ENCODE measurements around the gene FTCDNL1. TPM values are rescaled to one million over a fixed set of nuclear protein-coding genes. Genes with fewer than 3 reads are reported as not detected.

The FTCDNL1 gene
- total RNA-seq, 4 donors from 2014 or later, result 6.2 to 20.9 (median 13.4) TPM

DNA sequence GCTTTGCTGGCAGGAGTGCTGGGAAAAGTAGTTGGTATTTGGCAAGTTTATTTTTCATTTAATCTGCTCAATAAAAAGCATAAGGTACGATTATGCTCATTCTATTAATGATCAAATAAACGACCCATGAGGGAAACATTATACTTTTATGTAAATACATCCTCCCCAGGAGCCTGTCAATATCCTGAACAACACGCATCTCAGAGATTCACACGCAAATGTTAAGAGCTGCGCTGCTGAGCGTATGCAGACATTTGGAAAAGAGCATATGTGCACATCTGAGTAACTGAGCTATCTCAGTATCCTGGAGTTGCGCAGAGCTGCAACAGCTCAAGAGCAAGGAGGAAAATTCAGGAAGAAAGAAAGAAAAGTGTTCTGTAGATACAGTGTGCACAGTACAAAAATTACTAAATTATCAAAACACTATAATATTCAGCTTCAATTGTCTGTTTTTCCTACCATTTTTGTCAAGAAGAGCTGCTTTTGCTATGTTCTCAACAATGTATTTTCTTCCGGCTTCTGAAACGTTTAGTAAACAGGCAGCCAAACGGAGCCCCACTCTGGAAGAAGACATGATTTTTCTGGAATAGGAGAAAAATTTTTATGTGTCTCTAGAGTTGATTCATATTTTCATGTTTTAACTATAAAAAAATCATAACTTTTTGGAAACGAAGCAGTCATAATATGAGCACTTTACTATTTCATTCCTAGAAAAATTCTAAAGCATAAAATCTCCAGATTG, 2.4 kb downstream of the FTCDNL1 start:
- TF ChIP-seq, protein P1, sequence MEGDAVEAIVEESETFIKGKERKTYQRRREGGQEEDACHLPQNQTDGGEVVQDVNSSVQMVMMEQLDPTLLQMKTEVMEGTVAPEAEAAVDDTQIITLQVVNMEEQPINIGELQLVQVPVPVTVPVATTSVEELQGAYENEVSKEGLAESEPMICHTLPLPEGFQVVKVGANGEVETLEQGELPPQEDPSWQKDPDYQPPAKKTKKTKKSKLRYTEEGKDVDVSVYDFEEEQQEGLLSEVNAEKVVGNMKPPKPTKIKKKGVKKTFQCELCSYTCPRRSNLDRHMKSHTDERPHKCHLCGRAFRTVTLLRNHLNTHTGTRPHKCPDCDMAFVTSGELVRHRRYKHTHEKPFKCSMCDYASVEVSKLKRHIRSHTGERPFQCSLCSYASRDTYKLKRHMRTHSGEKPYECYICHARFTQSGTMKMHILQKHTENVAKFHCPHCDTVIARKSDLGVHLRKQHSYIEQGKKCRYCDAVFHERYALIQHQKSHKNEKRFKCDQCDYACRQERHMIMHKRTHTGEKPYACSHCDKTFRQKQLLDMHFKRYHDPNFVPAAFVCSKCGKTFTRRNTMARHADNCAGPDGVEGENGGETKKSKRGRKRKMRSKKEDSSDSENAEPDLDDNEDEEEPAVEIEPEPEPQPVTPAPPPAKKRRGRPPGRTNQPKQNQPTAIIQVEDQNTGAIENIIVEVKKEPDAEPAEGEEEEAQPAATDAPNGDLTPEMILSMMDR (IDR thresholded peaks at IDR 0.05), result no peak
- no peak for TF ChIP-seq POLR2A (IDR thresholded peaks at IDR 0.05)
- intact Hi-C loops (cut with DNase I), result no loop called here
- H3K4me1 ChIP-seq, result peaks cover 0 to 12% of the 10 kb centered on the region in 2 donors
- H3K4me3 ChIP-seq (replicated peaks in 1 of 3), result no peak overlapping the region
- DNase-seq, result no peak
- 86% methylated on average over 11 of the region's 11 CpGs for WGBS, 2 donors
- no peak overlapping the region for H3K27ac ChIP-seq
- no peaks in the 10 kb centered on the region for H3K9me3 ChIP-seq
- H3K27me3 ChIP-seq, result no peaks in the 10 kb centered on the region
- no peaks in the 10 kb centered on the region for H3K36me3 ChIP-seq

DNA sequence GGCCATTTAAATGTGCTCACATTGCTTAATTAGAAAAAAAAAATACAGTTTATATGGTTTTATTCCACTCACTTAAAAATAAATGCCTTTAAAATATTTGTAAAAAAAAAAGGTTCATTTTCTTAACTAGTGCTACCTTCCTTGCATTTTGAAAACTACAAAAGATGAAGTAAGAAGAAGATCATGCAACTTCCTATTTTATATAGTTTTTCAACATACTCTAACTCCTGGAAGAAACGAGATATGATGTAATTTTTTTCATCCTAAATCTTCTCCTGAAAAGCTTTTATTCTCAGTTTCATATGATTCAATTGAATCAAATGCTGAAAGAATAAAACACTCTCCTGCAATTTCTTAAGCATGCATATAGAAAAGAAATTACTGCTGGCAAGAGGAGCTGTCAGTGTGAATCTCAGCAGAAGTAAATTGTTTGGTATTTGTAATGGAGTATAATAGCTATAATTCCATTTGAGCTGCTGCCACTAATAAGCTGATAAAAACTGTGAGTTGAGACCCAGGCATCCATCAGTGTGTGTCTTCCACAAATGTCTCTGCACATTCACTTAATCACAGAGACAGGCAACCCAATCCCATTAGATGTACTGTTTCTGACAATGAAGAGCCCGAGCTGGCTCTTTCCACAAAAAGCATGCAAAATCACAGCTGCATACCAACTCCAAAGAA, 3.7 kb downstream of the FTCDNL1 start:
- no peak overlapping the region for H3K27ac ChIP-seq
- no peaks in the 10 kb centered on the region for H3K9me3 ChIP-seq
- intact Hi-C loops (cut with DNase I), result no loop called here
- H3K27me3 ChIP-seq, result no peaks in the 10 kb centered on the region
- WGBS, 2 donors, result 47 to 81% methylated on average over 2 of the region's 2 CpGs
- H3K36me3 ChIP-seq, result no peaks in the 10 kb centered on the region
- DNase-seq, result no peak
- H3K4me3 ChIP-seq (replicated peaks in 1 of 3), result no peak overlapping the region
- peaks cover 0 to 12% of the 10 kb centered on the region in 2 donors for H3K4me1 ChIP-seq
- no peak for TF ChIP-seq POLR2A (IDR thresholded peaks at IDR 0.05)
- TF ChIP-seq, protein P1 (IDR thresholded peaks at IDR 0.05), result no peak

DNA sequence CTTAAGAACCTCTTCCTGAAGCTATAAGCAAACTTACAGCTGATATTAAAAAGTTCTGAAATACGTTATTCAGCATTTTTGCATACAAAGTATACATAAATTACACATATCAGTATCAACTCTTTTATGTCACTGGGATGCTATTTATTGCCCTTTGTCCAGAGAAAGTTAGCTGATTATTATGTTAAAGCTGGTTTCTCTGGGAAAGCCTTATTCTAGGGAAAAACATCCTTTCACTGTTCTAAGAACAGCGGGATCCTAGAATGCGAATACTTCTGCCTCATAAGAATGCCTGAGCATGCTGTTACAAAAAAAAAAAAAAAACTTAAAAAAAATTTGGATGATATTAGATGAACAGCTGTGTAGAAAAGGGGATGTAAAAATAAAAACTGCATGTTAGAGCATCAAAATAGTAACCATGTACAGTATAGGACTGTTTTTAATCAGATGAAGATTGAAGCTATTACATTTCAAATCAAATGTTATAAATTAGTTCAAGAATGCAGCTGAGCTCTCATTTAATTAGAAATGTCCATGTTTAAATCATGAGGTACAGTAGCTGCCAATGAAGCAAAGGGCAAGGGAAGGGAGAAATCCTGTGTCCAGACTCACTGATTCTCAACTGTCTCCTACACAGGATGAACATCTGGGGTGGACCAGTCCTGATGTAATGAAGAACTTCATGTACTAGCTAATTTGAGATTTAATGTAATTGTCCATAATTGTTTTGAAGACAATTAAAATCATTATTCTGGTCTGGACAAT, 8.2 kb downstream of the FTCDNL1 start:
- Histone ChIP-seq H3K9me3 (no peaks in the 10 kb centered on the region), H3K4me1 (no peaks in the 10 kb centered on the region), H3K4me3 (replicated peaks in 1 of 3) (no peak overlapping the region), H3K36me3 (no peaks in the 10 kb centered on the region), H3K27me3 (no peaks in the 10 kb centered on the region), H3K27ac (no peak overlapping the region)
- WGBS, 2 donors, result 85 to 90% methylated on average over 3 of the region's 3 CpGs
- intact Hi-C loops (cut with DNase I), result no loop called here
- TF ChIP-seq, protein P1 (IDR thresholded peaks at IDR 0.05), result no peak
- no peak for TF ChIP-seq POLR2A (IDR thresholded peaks at IDR 0.05)
- no peak for DNase-seq

DNA sequence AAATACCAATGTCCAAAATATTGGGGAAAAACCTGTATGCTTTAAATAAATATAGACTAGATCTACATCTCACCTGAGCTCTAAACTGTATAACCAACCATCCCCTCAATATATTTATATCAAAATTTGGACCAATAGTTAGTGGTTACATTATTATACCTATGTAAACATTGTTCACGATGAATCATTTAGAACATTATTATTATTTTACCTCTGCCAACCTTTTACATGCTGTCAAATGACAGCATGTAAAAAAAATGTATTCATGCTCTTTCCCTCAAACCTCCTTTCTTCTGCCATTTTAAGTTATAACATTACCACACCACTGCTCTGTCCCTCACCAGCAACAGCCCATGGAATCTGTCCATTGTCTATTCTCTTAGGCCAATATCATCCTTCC, 9.6 kb downstream of the FTCDNL1 start:
- Histone ChIP-seq H3K9me3 (no peaks in the 10 kb centered on the region), H3K36me3 (no peaks in the 10 kb centered on the region), H3K4me3 (replicated peaks in 1 of 3) (no peak overlapping the region), H3K27me3 (no peaks in the 10 kb centered on the region), H3K4me1 (peaks cover 0 to 6% of the 10 kb centered on the region in 2 donors), H3K27ac (no peak overlapping the region)
- intact Hi-C loops (cut with DNase I), result no loop called here
- DNase-seq, result no peak
- WGBS, 2 donors, result 91 to 98% methylated on average over 1 of the region's 1 CpG
- TF ChIP-seq POLR2A (IDR thresholded peaks at IDR 0.05), result no peak
- TF ChIP-seq, protein P1 (IDR thresholded peaks at IDR 0.05), result no peak

Measured in thyroid gland (tissue), 4 donors.